ENCODE results near the gene GDF10. TPM values are rescaled to one million over a fixed set of nuclear protein-coding genes. Genes with fewer than 3 reads are reported as not detected.

GDF10 gene
- total RNA-seq, 1 experiment from 2014 or later, result not detected

- DNase-seq, result peak; percentile 15
- Mint-ChIP-seq H3K36me3 (ENCODE audit: insufficient read depth, unreplicated experiment) (no peaks in the 10 kb centered on the region), H3K27ac (ENCODE audit: unreplicated experiment) (no peak overlapping the region), H3K27me3 (ENCODE audit: unreplicated experiment) (peaks cover 36% of the 10 kb centered on the region), H3K4me1 (ENCODE audit: low read depth, unreplicated experiment) (no peaks in the 10 kb centered on the region), H3K4me3 (ENCODE audit: low read depth, unreplicated experiment) (no peak overlapping the region), H3K9me3 (ENCODE audit: low read depth, unreplicated experiment) (no peaks in the 10 kb centered on the region)
- TF ChIP-seq, protein P1, sequence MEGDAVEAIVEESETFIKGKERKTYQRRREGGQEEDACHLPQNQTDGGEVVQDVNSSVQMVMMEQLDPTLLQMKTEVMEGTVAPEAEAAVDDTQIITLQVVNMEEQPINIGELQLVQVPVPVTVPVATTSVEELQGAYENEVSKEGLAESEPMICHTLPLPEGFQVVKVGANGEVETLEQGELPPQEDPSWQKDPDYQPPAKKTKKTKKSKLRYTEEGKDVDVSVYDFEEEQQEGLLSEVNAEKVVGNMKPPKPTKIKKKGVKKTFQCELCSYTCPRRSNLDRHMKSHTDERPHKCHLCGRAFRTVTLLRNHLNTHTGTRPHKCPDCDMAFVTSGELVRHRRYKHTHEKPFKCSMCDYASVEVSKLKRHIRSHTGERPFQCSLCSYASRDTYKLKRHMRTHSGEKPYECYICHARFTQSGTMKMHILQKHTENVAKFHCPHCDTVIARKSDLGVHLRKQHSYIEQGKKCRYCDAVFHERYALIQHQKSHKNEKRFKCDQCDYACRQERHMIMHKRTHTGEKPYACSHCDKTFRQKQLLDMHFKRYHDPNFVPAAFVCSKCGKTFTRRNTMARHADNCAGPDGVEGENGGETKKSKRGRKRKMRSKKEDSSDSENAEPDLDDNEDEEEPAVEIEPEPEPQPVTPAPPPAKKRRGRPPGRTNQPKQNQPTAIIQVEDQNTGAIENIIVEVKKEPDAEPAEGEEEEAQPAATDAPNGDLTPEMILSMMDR (IDR thresholded peaks at IDR 0.05; ENCODE audit: unreplicated experiment), result no peak
- BruUV-seq (replicated peaks), result no TSS peak
- CTCF ChIA-PET, result interaction anchor here (0.9 kb wide), 1 partner anchor 12 kb away, joined by 4 read pairs; no protein-coding TSS in a partner anchor
- intact Hi-C loops (cut with micrococcal nuclease; ENCODE audit: unreplicated experiment), result no loop called here
Measured at GRCh38 chr10:47323636-47324296, 23.8 kb downstream of the GDF10 start.

GRCh38 chr10:47325303-47326291 is 25.6 kb downstream of the GDF10 start:
- H3K27ac Mint-ChIP-seq (ENCODE audit: unreplicated experiment), result no peak overlapping the region
- no peaks in the 10 kb centered on the region for H3K9me3 Mint-ChIP-seq (ENCODE audit: low read depth, unreplicated experiment)
- intact Hi-C loops (cut with micrococcal nuclease; ENCODE audit: unreplicated experiment), result no loop called here
- CTCF ChIA-PET, result no interaction called here
- no peaks in the 10 kb centered on the region for H3K4me1 Mint-ChIP-seq (ENCODE audit: low read depth, unreplicated experiment)
- DNase-seq, result no peak
- H3K4me3 Mint-ChIP-seq (ENCODE audit: low read depth, unreplicated experiment), result no peak overlapping the region
- no peaks in the 10 kb centered on the region for H3K36me3 Mint-ChIP-seq (ENCODE audit: insufficient read depth, unreplicated experiment)
- H3K27me3 Mint-ChIP-seq (ENCODE audit: unreplicated experiment), result peaks cover 33% of the 10 kb centered on the region
- TF ChIP-seq, protein P1 (IDR thresholded peaks at IDR 0.05; ENCODE audit: unreplicated experiment), result no peak
- BruUV-seq (replicated peaks), result no TSS peak

- CTCF ChIA-PET, result no interaction called here
- Mint-ChIP-seq H3K36me3 (ENCODE audit: insufficient read depth, unreplicated experiment) (no peaks in the 10 kb centered on the region), H3K9me3 (ENCODE audit: low read depth, unreplicated experiment) (no peaks in the 10 kb centered on the region), H3K27ac (ENCODE audit: unreplicated experiment) (no peak overlapping the region), H3K4me1 (ENCODE audit: low read depth, unreplicated experiment) (no peaks in the 10 kb centered on the region), H3K4me3 (ENCODE audit: low read depth, unreplicated experiment) (no peak overlapping the region), H3K27me3 (ENCODE audit: unreplicated experiment) (peaks cover 25% of the 10 kb centered on the region)
- TF ChIP-seq, protein P1 (IDR thresholded peaks at IDR 0.05; ENCODE audit: unreplicated experiment), result no peak
- no TSS peak for BruUV-seq (replicated peaks)
- intact Hi-C loops (cut with micrococcal nuclease; ENCODE audit: unreplicated experiment), result no loop called here
- DNase-seq, result no peak
Measured at GRCh38 chr10:47326306-47326926, 26.4 kb downstream of the GDF10 start.

GRCh38 chr10:47326927-47327330 is 26.9 kb downstream of the GDF10 start:
- intact Hi-C loops (cut with micrococcal nuclease; ENCODE audit: unreplicated experiment), result no loop called here
- CTCF ChIA-PET, result no interaction called here
- no peak overlapping the region for H3K4me3 Mint-ChIP-seq (ENCODE audit: low read depth, unreplicated experiment)
- DNase-seq, result no peak
- no TSS peak for BruUV-seq (replicated peaks)
- H3K27ac Mint-ChIP-seq (ENCODE audit: unreplicated experiment), result no peak overlapping the region
- H3K9me3 Mint-ChIP-seq (ENCODE audit: low read depth, unreplicated experiment), result no peaks in the 10 kb centered on the region
- no peaks in the 10 kb centered on the region for H3K4me1 Mint-ChIP-seq (ENCODE audit: low read depth, unreplicated experiment)
- TF ChIP-seq, protein P1 (IDR thresholded peaks at IDR 0.05; ENCODE audit: unreplicated experiment), result no peak
- H3K36me3 Mint-ChIP-seq (ENCODE audit: insufficient read depth, unreplicated experiment), result no peaks in the 10 kb centered on the region
- peaks cover 20% of the 10 kb centered on the region for H3K27me3 Mint-ChIP-seq (ENCODE audit: unreplicated experiment)

Measured in Calu3 (cell line).